PFSK-1 (cell line): ENCODE measurements around the gene TPCN1.

Experiments
- FOXP2 ChIP-seq: optimal IDR thresholded peaks from 2 replicates; pipeline ENCODE3; 2011; ENCODE audit warnings: borderline replicate concordance, control low read depth, inconsistent platforms; ENCODE audit not compliant: insufficient read depth; ENCODE audit errors: extremely low read length, extremely low read depth
- POLR2AphosphoS5 ChIP-seq: IDR thresholded peaks from 2 replicates; pipeline ENCODE4 v1.6.1; 2012; ENCODE audit warnings: low read depth, mild to moderate bottlenecking, control low read depth, low read length, moderate library complexity
- SIN3A ChIP-seq: IDR thresholded peaks from 2 replicates; pipeline ENCODE4 v1.6.1; 2012; ENCODE audit warnings: mild to moderate bottlenecking, low read length, moderate library complexity, borderline replicate concordance; ENCODE audit not compliant: insufficient read depth
- TAF1 ChIP-seq: IDR thresholded peaks from 2 replicates; pipeline ENCODE4 v1.6.1; 2012; ENCODE audit warnings: low read length, control low read depth, borderline replicate concordance; ENCODE audit not compliant: insufficient read depth
- TF ChIP-seq, protein P1 (sequence below), 2 experiments: IDR thresholded peaks; 2 replicates each; pipeline versions ENCODE4 v1.6.1 to v1.8.0; 2011 to 2012; ENCODE audit warnings: low read depth in 2 of 2, low read length in 2 of 2, control low read depth in 1 of 2, inconsistent platforms in 1 of 2, mild to moderate bottlenecking in 1 of 2, moderate library complexity in 1 of 2; ENCODE audit not compliant: insufficient read depth in 1 of 2

The TPCN1 gene

GRCh38 chr12:113247123-113248050 lies 26.1 kb downstream of the TPCN1 start:
- TF ChIP-seq FOXP2 (no peak), TAF1 (no peak), POLR2AphosphoS5 (no peak), SIN3A (no peak)
- TF ChIP-seq, protein P1, sequence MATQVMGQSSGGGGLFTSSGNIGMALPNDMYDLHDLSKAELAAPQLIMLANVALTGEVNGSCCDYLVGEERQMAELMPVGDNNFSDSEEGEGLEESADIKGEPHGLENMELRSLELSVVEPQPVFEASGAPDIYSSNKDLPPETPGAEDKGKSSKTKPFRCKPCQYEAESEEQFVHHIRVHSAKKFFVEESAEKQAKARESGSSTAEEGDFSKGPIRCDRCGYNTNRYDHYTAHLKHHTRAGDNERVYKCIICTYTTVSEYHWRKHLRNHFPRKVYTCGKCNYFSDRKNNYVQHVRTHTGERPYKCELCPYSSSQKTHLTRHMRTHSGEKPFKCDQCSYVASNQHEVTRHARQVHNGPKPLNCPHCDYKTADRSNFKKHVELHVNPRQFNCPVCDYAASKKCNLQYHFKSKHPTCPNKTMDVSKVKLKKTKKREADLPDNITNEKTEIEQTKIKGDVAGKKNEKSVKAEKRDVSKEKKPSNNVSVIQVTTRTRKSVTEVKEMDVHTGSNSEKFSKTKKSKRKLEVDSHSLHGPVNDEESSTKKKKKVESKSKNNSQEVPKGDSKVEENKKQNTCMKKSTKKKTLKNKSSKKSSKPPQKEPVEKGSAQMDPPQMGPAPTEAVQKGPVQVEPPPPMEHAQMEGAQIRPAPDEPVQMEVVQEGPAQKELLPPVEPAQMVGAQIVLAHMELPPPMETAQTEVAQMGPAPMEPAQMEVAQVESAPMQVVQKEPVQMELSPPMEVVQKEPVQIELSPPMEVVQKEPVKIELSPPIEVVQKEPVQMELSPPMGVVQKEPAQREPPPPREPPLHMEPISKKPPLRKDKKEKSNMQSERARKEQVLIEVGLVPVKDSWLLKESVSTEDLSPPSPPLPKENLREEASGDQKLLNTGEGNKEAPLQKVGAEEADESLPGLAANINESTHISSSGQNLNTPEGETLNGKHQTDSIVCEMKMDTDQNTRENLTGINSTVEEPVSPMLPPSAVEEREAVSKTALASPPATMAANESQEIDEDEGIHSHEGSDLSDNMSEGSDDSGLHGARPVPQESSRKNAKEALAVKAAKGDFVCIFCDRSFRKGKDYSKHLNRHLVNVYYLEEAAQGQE (IDR thresholded peaks at IDR 0.05; ENCODE audit: insufficient read depth in 1 of 2, low read depth in 2 of 2, low read length in 2 of 2): no peak

GRCh38 chr12:113248051-113248825 lies 27.0 kb downstream of the TPCN1 start:
- TF ChIP-seq FOXP2: no peak
- no peak for TF ChIP-seq TAF1
- no peak for TF ChIP-seq SIN3A
- TF ChIP-seq, protein P1 (IDR thresholded peaks at IDR 0.05; ENCODE audit: insufficient read depth in 1 of 2, low read depth in 2 of 2, low read length in 2 of 2): no peak
- TF ChIP-seq POLR2AphosphoS5: no peak

DNA sequence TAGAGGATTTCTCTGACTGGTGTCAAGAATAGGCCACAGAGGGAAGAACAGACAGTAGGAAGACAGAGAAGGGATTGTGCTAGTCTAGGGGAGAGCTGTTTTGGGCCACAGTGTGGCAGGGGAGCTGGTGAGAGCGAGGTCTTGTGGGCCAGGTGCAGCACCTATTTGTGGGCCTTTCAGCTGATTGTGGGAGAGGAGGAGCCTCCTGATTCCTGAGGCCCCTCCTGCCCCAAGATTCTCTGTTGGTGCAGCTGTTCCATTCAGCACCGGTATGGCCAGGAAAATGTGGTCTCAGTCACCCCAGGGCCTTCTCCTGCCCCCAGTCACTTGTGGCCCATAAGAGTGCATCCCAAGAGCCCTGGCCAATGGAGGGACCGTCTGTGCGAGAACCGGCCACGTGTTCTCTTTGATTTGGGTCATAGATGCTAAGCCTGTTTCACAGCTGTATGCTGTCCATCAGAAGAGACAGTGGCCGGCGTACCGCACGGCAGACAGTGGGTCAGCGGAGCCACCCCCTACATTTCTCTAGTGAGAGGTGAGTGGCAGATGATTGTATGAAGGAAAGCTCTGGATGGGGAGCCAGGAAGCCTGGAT lies 27.7 kb downstream of the TPCN1 start:
- TF ChIP-seq SIN3A: no peak
- TF ChIP-seq FOXP2: no peak
- no peak for TF ChIP-seq TAF1
- TF ChIP-seq, protein P1 (IDR thresholded peaks at IDR 0.05; ENCODE audit: insufficient read depth in 1 of 2, low read depth in 2 of 2, low read length in 2 of 2): no peak
- no peak for TF ChIP-seq POLR2AphosphoS5

- no peak for TF ChIP-seq SIN3A
- TF ChIP-seq TAF1: no peak
- TF ChIP-seq, protein P1 (IDR thresholded peaks at IDR 0.05; ENCODE audit: insufficient read depth in 1 of 2, low read depth in 2 of 2, low read length in 2 of 2): no peak
- no peak for TF ChIP-seq POLR2AphosphoS5
- no peak for TF ChIP-seq FOXP2
These were observed 28.3 kb downstream of the TPCN1 start for GRCh38 chr12:113249546-113249945.
